Fibroblast of skin of scalp (primary cell): Measurements from ENCODE around the gene MCTP2.
A peak's percentile ranks its signal among the peaks of the same experiment; 100 is the strongest.

Experiments
- DNase-seq: peaks from one replicate; pipeline ENCODE4 v3.0.0-alpha.2; 2013

Gene MCTP2

GRCh38 chr15:94359716-94360115, 128.4 kb downstream of the MCTP2 start:
- DNase-seq, result no peak

GRCh38 chr15:94360251-94360685, 128.9 kb downstream of the MCTP2 start:
- DNase-seq, result no peak

GRCh38 chr15:94362385-94363092, 131.2 kb downstream of the MCTP2 start:
- no peak for DNase-seq

- DNase-seq, result no peak
These were observed 132.0 kb downstream of the MCTP2 start for GRCh38 chr15:94363382-94363781.

GRCh38 chr15:94366781-94367180, 135.4 kb downstream of the MCTP2 start:
- no peak for DNase-seq

GRCh38 chr15:94367726-94368535, 136.6 kb downstream of the MCTP2 start:
- no peak for DNase-seq

GRCh38 chr15:94370206-94370935, 139.0 kb downstream of the MCTP2 start:
- DNase-seq, result no peak

- no peak for DNase-seq
These were observed 139.6 kb downstream of the MCTP2 start for GRCh38 chr15:94370936-94371285.

GRCh38 chr15:94372821-94373220, 141.5 kb downstream of the MCTP2 start:
- DNase-seq, result no peak

GRCh38 chr15:94375997-94376396, 144.6 kb downstream of the MCTP2 start:
- DNase-seq, result no peak

- DNase-seq, result no peak
These were observed 148.6 kb downstream of the MCTP2 start for GRCh38 chr15:94379986-94380385.

- DNase-seq, result no peak
These were observed 149.4 kb downstream of the MCTP2 start for GRCh38 chr15:94380798-94381197.

- DNase-seq, result no peak
These were observed 150.0 kb downstream of the MCTP2 start for GRCh38 chr15:94381384-94381783.

GRCh38 chr15:94383041-94383440, 151.7 kb downstream of the MCTP2 start:
- no peak for DNase-seq

- DNase-seq, result peak; percentile 7
These were observed 152.3 kb downstream of the MCTP2 start for GRCh38 chr15:94383706-94384105.

GRCh38 chr15:94385441-94385840, 154.1 kb downstream of the MCTP2 start:
- no peak for DNase-seq

- DNase-seq, result no peak
These were observed 155.0 kb downstream of the MCTP2 start for GRCh38 chr15:94386351-94386750.

GRCh38 chr15:94387442-94387841, 156.1 kb downstream of the MCTP2 start:
- no peak for DNase-seq

GRCh38 chr15:94387849-94388441, 156.6 kb downstream of the MCTP2 start:
- no peak for DNase-seq

- DNase-seq, result peak; percentile 49
These were observed 164.3 kb downstream of the MCTP2 start for GRCh38 chr15:94395640-94396039.

- no peak for DNase-seq
These were observed 166.0 kb downstream of the MCTP2 start for GRCh38 chr15:94397337-94397736.

- no peak for DNase-seq
These were observed 166.6 kb downstream of the MCTP2 start for GRCh38 chr15:94398001-94398400.
